WERI-Rb-1 (cell line): ENCODE measurements around the gene GPI.

ENCODE experiments used
- DNase-seq: peaks from one replicate; pipeline ENCODE4 v3.0.0-alpha.2; 2020
- H3K27ac ChIP-seq: fragments of 250-450 bp; sonication (Bioruptor Pico); 2 replicates; pipeline ENCODE4 v1.5.1; 2020; ENCODE audit warnings: mild to moderate bottlenecking, moderate library complexity
- H3K27me3 ChIP-seq: fragments of 250-450 bp; sonication (Bioruptor Pico); 2 replicates; pipeline ENCODE4 v1.5.1; 2021; ENCODE audit warnings: mild to moderate bottlenecking, low read depth, moderate library complexity; ENCODE audit not compliant: insufficient read depth, severe bottlenecking
- H3K36me3 ChIP-seq: fragments of 250-450 bp; sonication (Bioruptor Pico); 2 replicates; pipeline ENCODE4 v1.5.1; 2020; ENCODE audit warnings: mild to moderate bottlenecking, moderate library complexity
- H3K4me3 ChIP-seq: 2 replicates; pipeline ENCODE4 v1.5.1; 2011; ENCODE audit warnings: low read depth, mild to moderate bottlenecking, control low read depth, low read length
- H3K9me3 ChIP-seq: fragments of 250-450 bp; sonication (Bioruptor Pico); 2 replicates; pipeline ENCODE4 v1.5.1; 2021; ENCODE audit warnings: mild to moderate bottlenecking, moderate library complexity; ENCODE audit not compliant: severe bottlenecking
- CTCF ChIP-seq: IDR thresholded peaks from 2 replicates; pipeline ENCODE4 v1.5.1; 2011; ENCODE audit warnings: low read depth, mild to moderate bottlenecking, control low read depth, inconsistent platforms, low read length

GPI gene

DNA sequence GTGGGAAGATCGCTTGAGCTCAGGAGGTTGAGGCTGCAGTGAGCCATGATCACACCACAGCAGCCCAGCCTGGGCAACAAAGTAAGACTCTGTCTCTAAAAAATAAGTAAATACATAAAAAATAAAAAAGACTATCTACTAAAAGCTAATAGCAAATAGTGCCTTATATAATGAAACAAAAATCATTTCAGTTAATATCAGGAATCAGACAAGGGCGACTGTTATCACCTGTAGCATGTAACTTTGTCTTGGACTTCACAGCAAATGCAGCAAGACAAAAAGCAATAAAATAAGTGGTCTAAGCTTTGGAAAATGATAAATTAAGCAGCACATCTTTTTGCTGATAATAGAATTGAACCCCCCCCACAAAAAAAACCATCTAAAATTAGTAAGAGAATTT, 21.2 kb upstream of the GPI start:
- H3K27me3 ChIP-seq: no peaks in the 10 kb centered on the region
- peaks cover 68% of the 10 kb centered on the region for H3K36me3 ChIP-seq
- no peak overlapping the region for H3K4me3 ChIP-seq
- no peak for TF ChIP-seq CTCF
- no peak overlapping the region for H3K27ac ChIP-seq
- no peak for DNase-seq
- no peaks in the 10 kb centered on the region for H3K9me3 ChIP-seq

DNA sequence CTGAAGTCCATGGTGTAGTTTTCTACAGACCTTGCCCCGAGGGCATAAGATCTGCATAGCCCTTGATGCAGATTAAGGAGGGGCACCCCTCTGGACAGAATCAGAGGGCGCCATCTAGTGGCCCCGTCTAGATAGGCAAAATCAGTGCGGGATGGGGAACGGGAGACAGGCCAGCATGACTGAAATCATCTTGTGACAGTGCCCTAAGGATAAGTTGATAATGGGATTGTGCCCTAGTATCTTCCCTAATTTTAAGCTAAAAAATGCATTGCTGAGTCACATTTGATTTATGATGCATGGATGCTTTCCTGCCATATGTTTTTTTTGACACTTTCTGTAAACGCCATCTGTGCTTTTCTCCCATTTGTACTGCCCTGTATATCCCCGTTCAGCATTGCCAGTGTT, 19.0 kb upstream of the GPI start:
- no peaks in the 10 kb centered on the region for H3K9me3 ChIP-seq
- DNase-seq: peak; percentile 76
- peaks cover 60% of the 10 kb centered on the region for H3K36me3 ChIP-seq
- H3K27me3 ChIP-seq: no peaks in the 10 kb centered on the region
- H3K27ac ChIP-seq: no peak overlapping the region
- no peak overlapping the region for H3K4me3 ChIP-seq
- TF ChIP-seq CTCF: peak; percentile 84

- no peak for DNase-seq
- peaks cover 55% of the 10 kb centered on the region for H3K36me3 ChIP-seq
Measured at GRCh38 chr19:34347561-34348165, 17.3 kb upstream of the GPI start.

DNA sequence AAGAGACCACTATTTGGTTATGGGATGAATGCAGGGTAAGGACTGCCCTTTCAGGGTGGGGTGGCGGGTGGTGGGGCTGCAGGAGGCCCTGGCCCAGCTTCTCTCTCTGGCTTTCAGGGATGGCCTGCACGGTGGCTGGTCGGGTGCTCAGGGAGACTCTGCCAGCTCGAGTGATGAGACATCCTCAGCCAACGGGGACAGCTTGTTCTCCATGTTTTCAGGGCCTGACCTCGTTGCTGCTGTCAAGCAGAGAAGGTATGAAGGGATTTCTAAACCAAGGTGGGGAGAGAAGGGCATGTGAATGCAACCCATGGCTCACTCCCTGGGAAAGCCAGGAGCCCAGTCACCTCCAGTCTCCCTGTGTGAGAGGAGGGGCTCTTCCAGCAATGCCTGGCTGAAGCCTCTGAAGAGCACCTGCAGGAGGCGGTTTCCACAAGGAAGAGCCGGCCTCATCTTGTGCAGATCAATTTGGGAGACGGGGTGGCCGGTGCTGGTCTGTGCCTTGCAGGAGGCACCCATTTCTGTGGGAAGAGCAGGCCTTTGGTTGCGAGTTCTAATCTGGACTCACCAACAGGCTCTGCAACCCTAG, 16.0 kb upstream of the GPI start:
- Histone ChIP-seq H3K9me3 (no peaks in the 10 kb centered on the region), H3K27me3 (no peaks in the 10 kb centered on the region), H3K27ac (no peak overlapping the region), H3K36me3 (peaks cover 53% of the 10 kb centered on the region), H3K4me3 (no peak overlapping the region)
- no peak for TF ChIP-seq CTCF
- DNase-seq: no peak

More at GRCh38 chr19:34347561-34348165, 17.3 kb upstream of the GPI start:
- H3K27ac ChIP-seq: no peak overlapping the region
- no peaks in the 10 kb centered on the region for H3K27me3 ChIP-seq
- no peaks in the 10 kb centered on the region for H3K9me3 ChIP-seq
- H3K4me3 ChIP-seq: no peak overlapping the region
- TF ChIP-seq CTCF: no peak

GRCh38 chr19:34350161-34350561, 14.8 kb upstream of the GPI start:
- no peak for DNase-seq
- Histone ChIP-seq H3K27me3 (no peaks in the 10 kb centered on the region), H3K4me3 (no peak overlapping the region), H3K36me3 (peaks cover 55% of the 10 kb centered on the region), H3K27ac (no peak overlapping the region), H3K9me3 (no peaks in the 10 kb centered on the region)
- TF ChIP-seq CTCF: no peak

DNA sequence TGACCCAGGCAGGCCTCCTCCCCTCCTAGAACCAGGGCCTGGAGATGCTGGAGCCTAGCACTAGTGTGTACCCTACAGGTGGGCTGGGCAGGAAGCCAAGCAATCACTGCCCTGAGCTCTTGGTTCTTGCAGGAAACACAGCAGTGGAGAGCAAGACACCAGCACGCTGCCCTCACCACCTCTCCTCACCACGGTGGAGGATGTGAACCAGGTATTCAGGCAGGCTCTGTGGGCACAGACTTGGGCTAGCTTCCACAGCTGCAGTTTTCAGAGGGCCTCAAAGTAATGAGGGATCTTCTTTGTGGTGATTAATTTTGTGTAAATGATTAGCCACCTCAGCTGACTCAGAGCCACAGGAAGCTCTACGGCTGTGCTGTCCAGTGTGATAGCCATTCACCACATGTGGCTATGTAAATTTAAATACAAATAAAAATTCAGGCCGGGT, 13.6 kb upstream of the GPI start:
- TF ChIP-seq CTCF: no peak
- no peak for DNase-seq
- no peaks in the 10 kb centered on the region for H3K9me3 ChIP-seq
- no peak overlapping the region for H3K4me3 ChIP-seq
- no peak overlapping the region for H3K27ac ChIP-seq
- peaks cover 49% of the 10 kb centered on the region for H3K36me3 ChIP-seq
- no peaks in the 10 kb centered on the region for H3K27me3 ChIP-seq
